Endothelial cell of umbilical vein (primary cell): ENCODE data around the gene PHACTR1.

ENCODE experiments used
- EZH2 ChIP-seq: IDR thresholded peaks from 2 replicates; pipeline ENCODE4 v1.6.1; 2012; ENCODE audit warnings: borderline replicate concordance, low read depth, mild to moderate bottlenecking, moderate library complexity, low read length, inconsistent platforms; ENCODE audit not compliant: severe bottlenecking
- GATA2 ChIP-seq: IDR thresholded peaks from 2 replicates; pipeline ENCODE4 v1.7.0; 2011; ENCODE audit warnings: low read depth, mild to moderate bottlenecking, moderate library complexity, mixed read lengths, low read length; ENCODE audit not compliant: insufficient read length, insufficient read depth
- POLR2A ChIP-seq: IDR thresholded peaks from 2 replicates; pipeline ENCODE4 v1.6.1; 2012; ENCODE audit warnings: low read depth, mild to moderate bottlenecking, control low read depth, low read length
- POLR2AphosphoS5 ChIP-seq: IDR thresholded peaks from 2 replicates; pipeline ENCODE4 v1.6.1; 2012; ENCODE audit warnings: low read depth, mild to moderate bottlenecking, control low read depth, low read length, moderate library complexity; ENCODE audit not compliant: insufficient read depth
- TF ChIP-seq, protein P1 (sequence below), 2 donors: IDR thresholded peaks; 1 replicate in 1 of 2; 2 replicates in 1 of 2; pipeline ENCODE4 v1.5.1; 2011; ENCODE audit warnings: low read length in 2 of 2, mild to moderate bottlenecking in 2 of 2, moderate library complexity in 2 of 2, control low read depth in 1 of 2, inconsistent platforms in 1 of 2, low read depth in 1 of 2; ENCODE audit not compliant: insufficient read depth in 1 of 2; ENCODE audit errors: extremely low read depth in 1 of 2
- TF ChIP-seq, protein P2 (sequence below): IDR thresholded peaks from 2 replicates; pipeline ENCODE4 v1.6.1; 2011; ENCODE audit not compliant: insufficient read depth, insufficient read length

DNA sequence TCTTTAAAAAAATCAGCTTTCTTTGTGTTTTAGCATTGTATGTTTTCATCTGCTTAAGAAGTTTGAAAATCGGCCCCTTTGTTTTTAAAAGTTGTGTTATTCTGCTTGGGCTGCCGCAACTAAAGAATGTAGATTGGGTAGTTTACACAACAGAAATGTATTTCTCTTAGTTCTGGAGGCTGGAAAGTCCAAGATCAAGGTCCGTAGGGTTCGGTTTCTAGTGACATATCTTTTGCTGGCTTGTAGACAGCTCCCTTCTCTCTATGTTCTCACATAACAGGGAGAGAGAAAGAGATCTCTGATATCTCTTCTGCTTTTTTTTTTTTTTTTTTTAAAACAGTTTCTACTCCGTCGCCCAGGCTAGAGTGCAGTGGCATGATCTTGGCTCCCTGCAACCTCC is 473.1 kb downstream of the PHACTR1 start:
- TF ChIP-seq POLR2A (no peak), EZH2 (no peak), POLR2AphosphoS5 (no peak), GATA2 (no peak)
- TF ChIP-seq, protein P1, sequence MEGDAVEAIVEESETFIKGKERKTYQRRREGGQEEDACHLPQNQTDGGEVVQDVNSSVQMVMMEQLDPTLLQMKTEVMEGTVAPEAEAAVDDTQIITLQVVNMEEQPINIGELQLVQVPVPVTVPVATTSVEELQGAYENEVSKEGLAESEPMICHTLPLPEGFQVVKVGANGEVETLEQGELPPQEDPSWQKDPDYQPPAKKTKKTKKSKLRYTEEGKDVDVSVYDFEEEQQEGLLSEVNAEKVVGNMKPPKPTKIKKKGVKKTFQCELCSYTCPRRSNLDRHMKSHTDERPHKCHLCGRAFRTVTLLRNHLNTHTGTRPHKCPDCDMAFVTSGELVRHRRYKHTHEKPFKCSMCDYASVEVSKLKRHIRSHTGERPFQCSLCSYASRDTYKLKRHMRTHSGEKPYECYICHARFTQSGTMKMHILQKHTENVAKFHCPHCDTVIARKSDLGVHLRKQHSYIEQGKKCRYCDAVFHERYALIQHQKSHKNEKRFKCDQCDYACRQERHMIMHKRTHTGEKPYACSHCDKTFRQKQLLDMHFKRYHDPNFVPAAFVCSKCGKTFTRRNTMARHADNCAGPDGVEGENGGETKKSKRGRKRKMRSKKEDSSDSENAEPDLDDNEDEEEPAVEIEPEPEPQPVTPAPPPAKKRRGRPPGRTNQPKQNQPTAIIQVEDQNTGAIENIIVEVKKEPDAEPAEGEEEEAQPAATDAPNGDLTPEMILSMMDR (IDR thresholded peaks at IDR 0.05; ENCODE audit: extremely low read depth in 1 of 2, insufficient read depth in 1 of 2, low read depth in 1 of 2, low read length in 2 of 2): no peak
- TF ChIP-seq, protein P2, sequence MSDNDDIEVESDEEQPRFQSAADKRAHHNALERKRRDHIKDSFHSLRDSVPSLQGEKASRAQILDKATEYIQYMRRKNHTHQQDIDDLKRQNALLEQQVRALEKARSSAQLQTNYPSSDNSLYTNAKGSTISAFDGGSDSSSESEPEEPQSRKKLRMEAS: no peak
